Right cardiac atrium (tissue), 5 donors: ENCODE data around the gene CBR3. TPM values are rescaled to one million over a fixed set of nuclear protein-coding genes. Genes with fewer than 3 reads are reported as not detected.
A peak's percentile ranks its signal among the peaks of the same experiment; 100 is the strongest.

Experiments
- ATAC-seq, 2 donors: fragments of 200-7000 bp; cut with Tn5 transposase; one replicate each; pipeline versions ENCODE4 v1.8.0 to v1.9.1; 2020; ENCODE audit warnings: moderate library complexity in 2 of 2, mild to moderate bottlenecking in 1 of 2
- DNase-seq, 3 donors: peaks; one replicate each; pipeline ENCODE4 v3.0.0-alpha.2; 2020
- H3K27ac ChIP-seq: one replicate; pipeline ENCODE4 v1.5.1; 2013; ENCODE audit warnings: mild to moderate bottlenecking, low read length, control low read depth, moderate library complexity
- H3K27me3 ChIP-seq: one replicate; pipeline ENCODE4 v1.6.1; 2013; ENCODE audit not compliant: control insufficient read depth, insufficient read depth
- H3K4me1 ChIP-seq: one replicate; pipeline ENCODE4 v1.6.1; 2013; ENCODE audit warnings: low read length; ENCODE audit not compliant: control insufficient read depth, insufficient read depth
- H3K4me3 ChIP-seq: one replicate; pipeline ENCODE4 v1.5.1; 2013; ENCODE audit warnings: low read length, control low read depth
- H3K9me3 ChIP-seq: one replicate; pipeline ENCODE4 v1.6.1; 2013; ENCODE audit warnings: low read length; ENCODE audit not compliant: control insufficient read depth
- WGBS: extraction: QIAGEN DNeasy Blood & Tissue Kit; methylation state at CpG from one replicate; pipeline ENCODE4 v1.1.7; 2013; 5-methylcytosine and 5-hydroxymethylcytosine counted together
- intact Hi-C, 4 donors: fragments of 100-400 bp; cut with DNase I; formaldehyde crosslinking; loops; one replicate each; pipeline versions ENCODE4 v1.11.0 to v1.14.0; 2022 to 2023
- polyA plus RNA-seq: library from polyadenylated mRNA; stranded (reverse); fragments of 200-250 nt; gene quantifications from one replicate; pipeline ENCODE4 v1.2.3, GENCODE V29; 2013
- total RNA-seq, 4 donors: library from RNA; stranded (reverse); fragmentation: NEBNext Ultra II Directional; extraction: Animal tissue kit (Norgen Biotek cat#: 25700); gene quantifications; one replicate each; pipeline ENCODE4 v1.2.1, GENCODE V29; 2021
- donor health status: healthy with polysubstance abuse.
- donor health status: DM: no; HTN: yes; CAD: no.
- donor health status: DM: no; HTN: no; CAD: no.
- donor health status: DM: no; HTN: yes; CAD: no; lungs with severe emphysema.
- donor health status: DM: yes; HTN: yes; CAD: no.

CBR3 gene
- total and polyA plus RNA-seq, 5 donors = 3.1 to 6.2 (median 3.9) TPM

DNA sequence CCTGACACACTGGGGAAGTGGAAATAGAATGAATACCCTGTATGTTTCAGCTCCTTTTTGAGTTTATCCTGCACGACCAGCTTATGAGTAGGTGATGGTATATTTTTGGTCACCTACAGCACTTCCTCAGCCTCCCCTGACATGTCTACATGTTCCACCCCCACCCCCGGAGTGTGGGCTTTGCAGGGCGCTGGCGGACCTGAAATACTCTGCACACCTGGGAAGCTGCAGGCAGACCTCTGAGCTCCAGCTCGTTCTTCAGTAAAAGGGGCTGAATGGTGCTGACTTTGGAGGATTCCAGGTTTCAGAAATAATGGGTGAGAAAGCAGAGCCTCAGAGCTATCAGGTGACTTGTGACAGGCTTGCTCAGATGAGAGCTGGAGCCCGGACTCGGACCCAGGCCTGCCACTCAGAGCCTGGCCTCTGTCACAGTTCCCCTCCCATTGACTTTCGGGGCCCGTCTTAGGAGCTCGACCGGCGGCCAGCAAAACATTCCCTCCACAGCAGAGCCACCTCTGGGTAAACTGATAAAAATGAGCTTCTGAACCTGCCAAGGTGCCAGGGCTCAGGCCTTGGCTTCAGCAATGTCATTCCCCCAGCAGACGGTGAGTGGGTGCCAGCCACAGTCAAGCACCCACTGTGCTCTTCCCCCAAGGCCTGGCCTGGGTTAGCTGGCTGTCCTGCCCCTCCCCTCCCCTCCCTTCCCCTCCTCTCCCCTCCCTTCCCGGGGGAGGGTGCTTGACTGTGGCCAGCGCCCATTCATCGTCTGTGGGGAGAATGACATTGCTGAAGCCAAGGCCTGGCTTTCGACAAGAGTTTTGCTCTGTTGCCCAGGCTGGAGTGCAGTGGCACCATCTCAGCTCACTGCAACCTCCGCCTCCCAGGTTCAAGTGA is 51.9 kb downstream of the CBR3 start:
- intact Hi-C loops = no loop called here
- H3K4me1 ChIP-seq = peaks cover 2% of the 10 kb centered on the region
- H3K9me3 ChIP-seq = no peaks in the 10 kb centered on the region
- peak in 1 of 3 donors; percentile 61 for DNase-seq
- peak; percentile 20 to 69 for ATAC-seq
- no peaks in the 10 kb centered on the region for H3K27me3 ChIP-seq
- H3K4me3 ChIP-seq = no peak overlapping the region
- 71% methylated on average over 18 of the region's 18 CpGs for WGBS
- peak overlapping the region; percentile 22 for H3K27ac ChIP-seq

DNA sequence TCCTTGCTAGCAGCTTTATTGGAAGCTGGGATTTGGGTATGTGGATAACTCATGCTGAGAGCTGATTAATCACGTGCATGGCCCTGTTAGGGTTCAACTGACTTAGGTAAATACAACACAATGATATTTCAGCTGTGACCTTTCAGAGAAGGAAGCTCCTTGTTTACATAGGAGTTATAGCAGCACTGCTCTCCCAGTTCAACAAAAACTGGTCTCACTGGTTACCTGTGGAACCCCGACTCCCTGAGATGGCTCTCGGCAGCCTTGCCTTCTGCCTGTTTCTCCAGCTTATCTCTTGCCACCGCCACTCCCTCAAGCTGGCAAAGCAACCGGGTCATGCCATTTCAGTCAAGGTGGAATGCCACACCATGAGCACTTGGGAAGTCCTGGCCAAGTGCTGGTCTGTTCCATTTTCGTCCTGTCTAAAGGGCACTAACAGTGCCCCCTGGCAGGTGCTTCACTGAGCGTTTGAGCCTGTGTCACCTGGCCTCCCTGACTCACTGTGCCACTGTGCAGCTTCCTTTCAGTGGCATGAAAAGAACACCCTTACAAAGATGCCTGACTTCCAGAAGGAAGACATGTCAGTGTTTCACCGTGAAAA is 53.3 kb downstream of the CBR3 start:
- Histone ChIP-seq H3K9me3 (no peaks in the 10 kb centered on the region), H3K27me3 (no peaks in the 10 kb centered on the region), H3K4me3 (no peak overlapping the region), H3K27ac (no peak overlapping the region), H3K4me1 (peaks cover 2% of the 10 kb centered on the region)
- ATAC-seq (peak; percentile 63 to 66), DNase-seq (peak in 1 of 3 donors; percentile 54)
- WGBS = 50% methylated on average over 8 of the region's 8 CpGs
- intact Hi-C loops = no loop called here

DNA sequence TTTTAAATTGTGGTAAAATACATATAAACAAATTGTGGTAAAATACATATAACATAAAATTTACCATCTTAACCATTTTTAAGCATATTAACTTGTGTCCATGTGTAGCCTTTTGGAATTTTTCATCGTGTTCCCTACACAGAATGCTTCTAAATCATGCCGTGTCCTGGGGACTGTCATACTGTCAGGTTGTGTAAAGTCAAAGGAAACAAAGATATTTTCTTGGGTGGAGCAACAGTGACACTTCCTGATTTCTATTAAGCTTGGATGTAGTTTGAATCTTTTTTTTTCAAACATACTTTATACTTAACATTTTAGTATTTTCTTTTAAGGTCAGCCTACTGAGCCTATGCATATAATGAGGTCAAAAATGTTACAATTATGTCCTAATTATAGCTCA is 54.1 kb downstream of the CBR3 start:
- peak in 1 of 2 donors; percentile 60 for ATAC-seq
- Histone ChIP-seq H3K4me3 (no peak overlapping the region), H3K9me3 (no peaks in the 10 kb centered on the region), H3K27ac (no peak overlapping the region), H3K4me1 (peaks cover 2% of the 10 kb centered on the region), H3K27me3 (no peaks in the 10 kb centered on the region)
- 28% methylated on average over 2 of the region's 2 CpGs for WGBS
- DNase-seq = no peak
- intact Hi-C loops = no loop called here

DNA sequence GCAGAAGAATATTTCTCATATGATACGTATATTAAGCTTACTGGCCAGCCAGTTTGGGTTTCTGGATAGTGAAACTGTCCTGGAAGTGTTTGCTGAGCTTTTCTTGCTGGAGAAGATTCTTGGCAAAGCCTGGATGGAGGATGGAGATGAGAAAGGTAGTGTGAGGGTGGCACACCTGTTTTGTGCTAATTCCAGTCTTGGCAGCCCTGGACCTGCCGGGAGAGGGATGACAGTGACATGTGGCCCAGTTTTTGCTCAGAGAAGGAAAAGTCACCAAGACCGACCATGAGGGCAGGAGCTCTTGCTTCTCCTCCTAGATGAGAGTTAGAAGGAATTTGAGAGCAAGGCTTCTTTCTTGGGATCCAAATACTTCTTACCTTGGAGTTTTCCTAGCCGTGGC is 55.9 kb downstream of the CBR3 start:
- Histone ChIP-seq H3K4me3 (no peak overlapping the region), H3K4me1 (peaks cover 2% of the 10 kb centered on the region), H3K27me3 (no peaks in the 10 kb centered on the region), H3K27ac (no peak overlapping the region), H3K9me3 (no peaks in the 10 kb centered on the region)
- intact Hi-C loops = no loop called here
- ATAC-seq (no peak), DNase-seq (no peak)
- WGBS = 92% methylated on average over 4 of the region's 4 CpGs

DNA sequence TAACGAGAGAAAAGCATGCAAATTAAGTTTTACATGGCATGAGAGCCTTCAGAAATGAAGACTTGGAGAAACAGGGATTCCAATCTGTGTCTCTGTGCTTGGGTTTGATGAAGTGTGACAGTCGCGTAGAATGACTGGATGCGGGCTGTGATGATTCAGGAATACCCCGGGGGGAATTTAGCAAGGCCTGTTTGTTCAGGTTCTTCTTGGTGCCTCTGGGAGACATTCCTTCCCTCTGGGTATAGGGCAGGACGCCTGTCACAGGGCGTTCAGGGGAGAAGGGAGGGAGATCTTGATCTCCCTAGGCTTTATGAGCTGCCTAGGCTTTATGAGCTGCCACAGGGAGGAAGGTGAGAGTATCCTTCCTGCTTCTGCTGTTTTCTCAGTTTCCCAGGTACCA is 58.3 kb downstream of the CBR3 start:
- no peak overlapping the region for H3K4me3 ChIP-seq
- H3K27me3 ChIP-seq = no peaks in the 10 kb centered on the region
- intact Hi-C loops = no loop called here
- no peak for DNase-seq
- no peak overlapping the region for H3K27ac ChIP-seq
- no peak for ATAC-seq
- no peaks in the 10 kb centered on the region for H3K9me3 ChIP-seq
- peaks cover 2% of the 10 kb centered on the region for H3K4me1 ChIP-seq
- 93% methylated on average over 7 of the region's 7 CpGs for WGBS

DNA sequence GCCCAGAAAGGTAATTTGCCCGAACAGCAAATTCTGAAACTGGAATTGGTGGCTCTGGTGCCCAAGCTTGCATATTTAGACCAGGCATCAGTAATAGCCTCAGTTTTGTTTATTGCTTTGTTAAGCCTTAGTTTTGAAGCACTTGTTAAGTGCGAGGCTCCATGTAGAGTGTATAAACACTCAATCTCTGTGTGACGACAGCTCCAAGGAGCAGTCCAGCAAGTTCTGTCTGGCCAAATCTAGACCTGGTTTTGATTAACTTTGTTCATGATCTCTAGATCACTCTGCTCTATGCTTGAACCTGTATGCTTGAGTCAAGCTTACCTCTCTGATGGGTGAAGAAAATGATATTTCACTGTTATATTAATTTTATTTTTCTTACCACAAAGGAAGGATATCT is 59.1 kb downstream of the CBR3 start:
- Histone ChIP-seq H3K27ac (no peak overlapping the region), H3K27me3 (no peaks in the 10 kb centered on the region), H3K4me3 (no peak overlapping the region), H3K9me3 (no peaks in the 10 kb centered on the region), H3K4me1 (peaks cover 2% of the 10 kb centered on the region)
- intact Hi-C loops = no loop called here
- no peak for ATAC-seq
- no peak for DNase-seq
- WGBS = 76% methylated on average over 3 of the region's 3 CpGs

DNA sequence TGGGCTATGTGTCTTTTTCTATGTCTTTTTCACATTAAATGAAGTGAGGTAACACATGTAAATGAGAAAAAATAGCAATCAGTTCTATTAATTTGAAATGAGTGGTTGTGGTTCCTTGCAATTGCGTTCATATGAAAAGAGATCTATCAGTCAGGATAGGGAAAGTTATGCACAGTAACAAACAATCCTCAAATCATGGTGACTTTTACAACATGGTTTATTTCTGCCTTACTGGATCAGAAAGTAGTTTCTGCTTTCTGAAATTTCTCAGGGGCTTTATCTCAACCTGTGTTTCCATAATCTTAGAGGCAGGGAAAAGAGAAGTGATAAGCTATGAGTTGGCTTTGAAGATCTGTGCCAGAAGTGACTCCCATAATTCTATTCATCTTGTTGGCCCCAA is 60.7 kb downstream of the CBR3 start:
- DNase-seq = no peak
- Histone ChIP-seq H3K9me3 (no peaks in the 10 kb centered on the region), H3K27me3 (no peaks in the 10 kb centered on the region), H3K27ac (no peak overlapping the region), H3K4me1 (no peaks in the 10 kb centered on the region), H3K4me3 (no peak overlapping the region)
- no peak for ATAC-seq
- 94% methylated on average over 1 of the region's 1 CpG for WGBS
- intact Hi-C loops = no loop called here

Other genes starting within 250 kb of the CBR3 start
- gene SETD4, start 74.6 kb upstream of the CBR3 start, total RNA-seq = 10 to 100 TPM in 2 of 4 donors, 1 to 10 TPM in 2; 8.3 to 13.2 (median 9.3) TPM
- gene SETD4, start 74.6 kb upstream of the CBR3 start, polyA plus RNA-seq = 6.2 TPM
- 10 to 100 TPM; 20.5 to 35.1 (median 29.3) TPM for gene CBR1, start 65.1 kb upstream of the CBR3 start, total RNA-seq
- gene CBR1, start 65.1 kb upstream of the CBR3 start, polyA plus RNA-seq = 31.8 TPM
- gene DOP1B, start 21.7 kb downstream of the CBR3 start, total RNA-seq = 1 to 10 TPM; 5.0 to 8.1 (median 7.1) TPM
- 1.7 TPM for gene DOP1B, start 21.7 kb downstream of the CBR3 start, polyA plus RNA-seq
- gene MORC3, start 185.1 kb downstream of the CBR3 start, total RNA-seq = 10 to 100 TPM; 20.6 to 23.1 (median 21.8) TPM
- gene MORC3, start 185.1 kb downstream of the CBR3 start, polyA plus RNA-seq = 10.0 TPM